Mesodermal cell (in vitro differentiated cells): ENCODE data around the gene MTIF3. TPM values are rescaled to one million over a fixed set of nuclear protein-coding genes. Genes with fewer than 3 reads are reported as not detected.

Source experiments
- H3K27ac ChIP-seq: 2 replicates; pipeline ENCODE4 v1.7.0; 2013; ENCODE audit warnings: mild to moderate bottlenecking, low read depth, low read length, moderate library complexity; ENCODE audit not compliant: severe bottlenecking
- H3K36me3 ChIP-seq: 2 replicates; pipeline ENCODE4 v1.7.1; 2013; ENCODE audit warnings: mild to moderate bottlenecking, low read length, moderate library complexity; ENCODE audit not compliant: control insufficient read depth, insufficient read depth
- H3K4me1 ChIP-seq: one replicate; pipeline ENCODE4 v1.7.1; 2013; ENCODE audit warnings: mild to moderate bottlenecking, low read length; ENCODE audit not compliant: insufficient read depth, control insufficient read depth, poor library complexity, severe bottlenecking
- H3K4me3 ChIP-seq: 2 replicates; pipeline ENCODE4 v1.7.0; 2013; ENCODE audit warnings: low read length, control low read depth, mild to moderate bottlenecking; ENCODE audit not compliant: insufficient read depth, poor library complexity, severe bottlenecking; ENCODE audit errors: extremely low read depth
- H3K9me3 ChIP-seq: 2 replicates; pipeline ENCODE4 v1.7.1; 2013; ENCODE audit warnings: mild to moderate bottlenecking, low read length, moderate library complexity; ENCODE audit not compliant: control insufficient read depth
- WGBS, 2 experiments: methylation state at CpG; one replicate each; pipeline ENCODE4 v1.1.5; 2013; ENCODE audit warnings: missing lambda C conversion rate in 2 of 2; ENCODE audit not compliant: insufficient coverage in 2 of 2; 5-methylcytosine and 5-hydroxymethylcytosine counted together
- polyA plus RNA-seq, 2 experiments: library from polyadenylated mRNA; stranded (reverse); fragments of 50-300 nt; gene quantifications; one replicate each; pipeline ENCODE4 v1.2.3, GENCODE V29; 2013

The MTIF3 gene
- polyA plus RNA-seq (2013, experiment 1 of 2) = 60.4 TPM
- polyA plus RNA-seq (2013, experiment 2 of 2) = 65.9 TPM

GRCh38 chr13:27449936-27450828 lies at the start of gene MTIF3:
MTIF3 (minus strand) TSS chr13:27450564; CDS start chr13:27440448, 10,116 bp downstream.
- peaks cover 3% of the 10 kb centered on the region for H3K36me3 ChIP-seq
- no peaks in the 10 kb centered on the region for H3K4me1 ChIP-seq
- H3K27ac ChIP-seq = peak within 1 kb of the TSS; percentile 91
- H3K9me3 ChIP-seq = no peaks in the 10 kb centered on the region
- WGBS, 2 experiments = 0% methylated on average over 76 to 77 of the region's 81 CpGs
- H3K4me3 ChIP-seq = peak within 1 kb of the TSS; percentile 86

GRCh38 chr13:27497563-27498230 lies 47.3 kb upstream of the MTIF3 start:
- Histone ChIP-seq H3K9me3 (no peaks in the 10 kb centered on the region), H3K27ac (no peak overlapping the region), H3K36me3 (no peaks in the 10 kb centered on the region), H3K4me1 (no peaks in the 10 kb centered on the region), H3K4me3 (no peak overlapping the region)
- WGBS, 2 experiments = 84 to 95% methylated on average over 7 to 8 of the region's 11 CpGs

- Histone ChIP-seq H3K4me1 (no peaks in the 10 kb centered on the region), H3K4me3 (no peak overlapping the region), H3K36me3 (no peaks in the 10 kb centered on the region), H3K9me3 (no peaks in the 10 kb centered on the region), H3K27ac (no peak overlapping the region)
- 76 to 86% methylated on average over 4 to 5 of the region's 10 CpGs for WGBS, 2 experiments
Measured at GRCh38 chr13:27496536-27497273, 46.3 kb upstream of the MTIF3 start.

GRCh38 chr13:27496006-27496405 lies 45.6 kb upstream of the MTIF3 start:
- Histone ChIP-seq H3K4me3 (no peak overlapping the region), H3K36me3 (no peaks in the 10 kb centered on the region)
- WGBS, 2 experiments = 79 to 83% methylated on average over 3 to 4 of the region's 4 CpGs

GRCh38 chr13:27495551-27495950 lies 45.2 kb upstream of the MTIF3 start:
- H3K4me3 ChIP-seq = no peak overlapping the region
- 89 to 100% methylated on average over 1 to 2 of the region's 3 CpGs for WGBS, 2 experiments

More at GRCh38 chr13:27496006-27496405, 45.6 kb upstream of the MTIF3 start:
- no peaks in the 10 kb centered on the region for H3K9me3 ChIP-seq
- no peaks in the 10 kb centered on the region for H3K4me1 ChIP-seq
- H3K27ac ChIP-seq = no peak overlapping the region

GRCh38 chr13:27493981-27494380 lies 43.6 kb upstream of the MTIF3 start:
- Histone ChIP-seq H3K27ac (no peak overlapping the region), H3K36me3 (no peaks in the 10 kb centered on the region), H3K4me3 (no peak overlapping the region), H3K9me3 (no peaks in the 10 kb centered on the region), H3K4me1 (no peaks in the 10 kb centered on the region)
- no CpG with 5 or more reads among the region's 2 CpGs for WGBS, 2 experiments

More at GRCh38 chr13:27495551-27495950, 45.2 kb upstream of the MTIF3 start:
- Histone ChIP-seq H3K9me3 (no peaks in the 10 kb centered on the region), H3K4me1 (no peaks in the 10 kb centered on the region), H3K27ac (no peak overlapping the region), H3K36me3 (no peaks in the 10 kb centered on the region)

GRCh38 chr13:27489456-27489855 lies 39.1 kb upstream of the MTIF3 start:
- Histone ChIP-seq H3K36me3 (no peaks in the 10 kb centered on the region), H3K4me1 (no peaks in the 10 kb centered on the region), H3K9me3 (no peaks in the 10 kb centered on the region), H3K4me3 (no peak overlapping the region), H3K27ac (no peak overlapping the region)
- 83% methylated on average over 1 of the region's 1 CpG; no CpG with 5 or more reads in 1 of the 2 experiments for WGBS, 2 experiments

GRCh38 chr13:27487776-27488175 lies 37.4 kb upstream of the MTIF3 start:
- WGBS, 2 experiments = 86% methylated on average over 1 of the region's 5 CpGs; no CpG with 5 or more reads in 1 of the 2 experiments
- no peaks in the 10 kb centered on the region for H3K36me3 ChIP-seq
- no peaks in the 10 kb centered on the region for H3K9me3 ChIP-seq
- H3K4me3 ChIP-seq = no peak overlapping the region
- H3K4me1 ChIP-seq = no peaks in the 10 kb centered on the region
- H3K27ac ChIP-seq = no peak overlapping the region

- no peaks in the 10 kb centered on the region for H3K9me3 ChIP-seq
- H3K4me1 ChIP-seq = no peaks in the 10 kb centered on the region
- H3K4me3 ChIP-seq = no peak overlapping the region
- 88 to 91% methylated on average over 6 to 11 of the region's 11 CpGs for WGBS, 2 experiments
- no peak overlapping the region for H3K27ac ChIP-seq
- no peaks in the 10 kb centered on the region for H3K36me3 ChIP-seq
Measured at GRCh38 chr13:27483421-27483820, 33.1 kb upstream of the MTIF3 start.

GRCh38 chr13:27482983-27483382 lies 32.6 kb upstream of the MTIF3 start:
- no peak overlapping the region for H3K27ac ChIP-seq
- no peak overlapping the region for H3K4me3 ChIP-seq
- H3K36me3 ChIP-seq = no peaks in the 10 kb centered on the region
- no peaks in the 10 kb centered on the region for H3K9me3 ChIP-seq
- WGBS, 2 experiments = 100% methylated on average over 1 of the region's 7 CpGs
- H3K4me1 ChIP-seq = no peaks in the 10 kb centered on the region
